ENCODE data around the gene GJD3.
"Not testable (repeated sequence)": the region's sequence is repeated elsewhere in the genome, so short reads cannot be mapped to it uniquely, and the experiment has no call there.

The GJD3 gene

DNA sequence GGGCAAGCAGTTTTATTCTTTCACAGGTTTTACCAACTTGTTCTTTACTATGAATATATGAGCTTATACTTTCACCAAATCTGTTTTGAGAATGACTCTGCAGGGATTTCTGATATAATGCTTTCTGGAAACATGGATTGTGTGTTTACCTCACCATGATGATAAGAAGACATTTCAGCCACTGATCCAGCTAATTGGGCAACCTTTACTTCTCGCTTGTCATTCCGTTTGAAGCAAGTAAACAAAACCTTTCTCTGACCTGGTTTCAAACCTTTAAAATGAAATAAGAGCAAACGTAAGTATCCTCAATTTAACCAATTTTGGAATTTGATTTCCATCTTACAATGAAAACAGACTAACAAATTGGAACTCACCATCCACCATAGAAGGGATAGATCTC, 39.5 kb upstream of the GJD3 start:
- H3K9me3 Mint-ChIP-seq: no peaks in the 10 kb centered on the region
- TF ChIP-seq, protein P1, sequence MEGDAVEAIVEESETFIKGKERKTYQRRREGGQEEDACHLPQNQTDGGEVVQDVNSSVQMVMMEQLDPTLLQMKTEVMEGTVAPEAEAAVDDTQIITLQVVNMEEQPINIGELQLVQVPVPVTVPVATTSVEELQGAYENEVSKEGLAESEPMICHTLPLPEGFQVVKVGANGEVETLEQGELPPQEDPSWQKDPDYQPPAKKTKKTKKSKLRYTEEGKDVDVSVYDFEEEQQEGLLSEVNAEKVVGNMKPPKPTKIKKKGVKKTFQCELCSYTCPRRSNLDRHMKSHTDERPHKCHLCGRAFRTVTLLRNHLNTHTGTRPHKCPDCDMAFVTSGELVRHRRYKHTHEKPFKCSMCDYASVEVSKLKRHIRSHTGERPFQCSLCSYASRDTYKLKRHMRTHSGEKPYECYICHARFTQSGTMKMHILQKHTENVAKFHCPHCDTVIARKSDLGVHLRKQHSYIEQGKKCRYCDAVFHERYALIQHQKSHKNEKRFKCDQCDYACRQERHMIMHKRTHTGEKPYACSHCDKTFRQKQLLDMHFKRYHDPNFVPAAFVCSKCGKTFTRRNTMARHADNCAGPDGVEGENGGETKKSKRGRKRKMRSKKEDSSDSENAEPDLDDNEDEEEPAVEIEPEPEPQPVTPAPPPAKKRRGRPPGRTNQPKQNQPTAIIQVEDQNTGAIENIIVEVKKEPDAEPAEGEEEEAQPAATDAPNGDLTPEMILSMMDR (IDR thresholded peaks at IDR 0.05; ENCODE audit: unreplicated experiment in 3 of 3): no peak
- H3K27ac Mint-ChIP-seq: no peak overlapping the region
- no peak overlapping the region for H3K4me3 Mint-ChIP-seq
- no peaks in the 10 kb centered on the region for H3K4me1 Mint-ChIP-seq
- no peaks in the 10 kb centered on the region for H3K27me3 Mint-ChIP-seq (ENCODE audit: low read depth)
- peaks cover 39% of the 10 kb centered on the region for H3K36me3 Mint-ChIP-seq (ENCODE audit: low read depth)

DNA sequence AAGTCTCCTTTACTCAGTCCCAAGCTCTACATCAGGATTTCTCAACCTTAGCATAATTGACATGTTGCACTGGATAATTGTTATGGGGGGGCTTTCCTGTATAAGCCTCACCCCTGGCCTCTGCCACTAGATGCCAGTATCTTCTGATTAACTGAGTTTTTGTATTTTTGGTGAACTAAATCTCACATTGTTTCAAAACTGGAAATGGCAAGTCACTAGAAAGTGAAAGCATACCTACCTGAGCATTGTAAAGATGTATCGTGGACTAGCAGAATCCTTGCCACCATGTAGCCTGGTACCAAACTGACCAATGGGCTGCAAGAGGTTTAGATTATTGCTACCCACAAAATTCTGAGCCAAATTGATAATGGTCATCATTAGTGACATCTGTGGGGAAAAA, 38.1 kb upstream of the GJD3 start:
- peaks cover 49% of the 10 kb centered on the region for H3K36me3 Mint-ChIP-seq (ENCODE audit: low read depth)
- H3K9me3 Mint-ChIP-seq: no peaks in the 10 kb centered on the region
- no peaks in the 10 kb centered on the region for H3K4me1 Mint-ChIP-seq
- no peak overlapping the region for H3K4me3 Mint-ChIP-seq
- TF ChIP-seq, protein P1 (IDR thresholded peaks at IDR 0.05; ENCODE audit: unreplicated experiment in 3 of 3): no peak
- H3K27ac Mint-ChIP-seq: no peak overlapping the region
- no peaks in the 10 kb centered on the region for H3K27me3 Mint-ChIP-seq (ENCODE audit: low read depth)

DNA sequence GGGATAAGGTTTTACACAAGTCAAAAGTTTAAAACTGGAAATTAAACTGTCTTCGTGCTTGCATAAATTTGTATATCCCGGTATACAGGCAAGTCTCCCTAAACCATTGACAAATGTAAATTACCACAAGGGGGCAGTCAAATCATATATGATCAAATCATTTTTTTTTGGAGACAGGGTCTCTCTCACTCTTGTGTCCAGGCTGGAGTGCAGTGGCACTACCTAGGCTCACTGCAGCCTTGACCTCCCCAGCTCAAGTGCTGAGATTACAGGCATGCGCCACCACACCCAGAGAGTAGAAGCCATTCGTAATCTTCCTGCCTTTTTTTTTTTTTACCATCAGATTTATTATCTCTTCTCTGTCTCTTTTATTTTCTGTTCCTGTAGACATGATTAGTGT, 34.6 kb upstream of the GJD3 start:
- Mint-ChIP-seq H3K4me1 (no peaks in the 10 kb centered on the region), H3K27ac (peak overlapping the region; percentile 16 to 31 (median 19)), H3K4me3 (no peak overlapping the region), H3K9me3 (no peaks in the 10 kb centered on the region), H3K36me3 (ENCODE audit: low read depth) (peaks cover 51% of the 10 kb centered on the region), H3K27me3 (ENCODE audit: low read depth) (no peaks in the 10 kb centered on the region)
- TF ChIP-seq, protein P1 (IDR thresholded peaks at IDR 0.05; ENCODE audit: unreplicated experiment in 3 of 3): peak; percentile 54 to 64 (median 54)

DNA sequence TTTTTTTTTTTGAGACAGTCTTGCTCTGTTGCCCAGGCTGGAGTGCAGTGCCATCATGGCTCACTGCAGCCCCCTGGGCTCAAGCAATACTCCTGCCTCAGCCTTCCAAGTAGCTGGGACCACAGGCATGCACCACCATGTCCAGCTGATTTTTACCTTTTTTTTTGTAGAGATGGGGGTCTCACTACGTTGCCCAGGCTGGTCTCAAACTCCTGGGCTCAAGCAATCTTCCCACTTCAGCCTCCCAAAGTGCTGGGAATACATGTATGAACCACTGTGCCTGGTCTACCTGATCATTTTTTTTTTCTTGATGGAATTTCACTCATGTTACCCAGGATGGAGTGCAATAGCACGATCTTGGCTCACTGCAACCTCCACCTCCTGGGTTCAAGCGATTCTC, 22.0 kb upstream of the GJD3 start:
- H3K27ac Mint-ChIP-seq; H3K9me3 Mint-ChIP-seq; H3K4me3 Mint-ChIP-seq; H3K4me1 Mint-ChIP-seq; H3K27me3 Mint-ChIP-seq (ENCODE audit: low read depth): not testable (repeated sequence)
- peaks cover 20% of the 10 kb centered on the region for H3K36me3 Mint-ChIP-seq (ENCODE audit: low read depth)

DNA sequence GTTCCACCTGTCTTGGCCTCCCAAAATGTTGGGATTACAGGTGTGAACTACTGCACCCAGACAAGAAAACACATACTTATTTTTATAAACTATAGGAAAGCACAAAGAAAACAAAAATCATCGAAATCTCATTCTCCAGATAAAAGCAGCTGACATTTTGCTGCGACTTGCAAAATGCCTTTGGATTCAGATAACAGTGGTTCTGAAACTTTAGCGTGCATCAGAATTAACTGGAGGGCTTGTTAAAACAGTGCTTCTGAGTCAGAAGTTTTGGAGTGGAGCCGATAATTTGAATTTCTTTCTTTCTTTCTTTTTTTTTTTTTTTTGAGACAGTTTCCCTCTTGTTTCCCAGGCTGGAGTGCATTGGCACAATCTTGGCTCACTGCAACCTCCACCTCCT, 17.7 kb upstream of the GJD3 start:
- no peaks in the 10 kb centered on the region for H3K36me3 Mint-ChIP-seq (ENCODE audit: low read depth)
- H3K27me3 Mint-ChIP-seq (ENCODE audit: low read depth): no peaks in the 10 kb centered on the region
- no peaks in the 10 kb centered on the region for H3K4me1 Mint-ChIP-seq
- TF ChIP-seq, protein P1 (IDR thresholded peaks at IDR 0.05; ENCODE audit: unreplicated experiment in 3 of 3): no peak
- H3K9me3 Mint-ChIP-seq: no peaks in the 10 kb centered on the region
- H3K4me3 Mint-ChIP-seq: no peak overlapping the region
- H3K27ac Mint-ChIP-seq: no peak overlapping the region

DNA sequence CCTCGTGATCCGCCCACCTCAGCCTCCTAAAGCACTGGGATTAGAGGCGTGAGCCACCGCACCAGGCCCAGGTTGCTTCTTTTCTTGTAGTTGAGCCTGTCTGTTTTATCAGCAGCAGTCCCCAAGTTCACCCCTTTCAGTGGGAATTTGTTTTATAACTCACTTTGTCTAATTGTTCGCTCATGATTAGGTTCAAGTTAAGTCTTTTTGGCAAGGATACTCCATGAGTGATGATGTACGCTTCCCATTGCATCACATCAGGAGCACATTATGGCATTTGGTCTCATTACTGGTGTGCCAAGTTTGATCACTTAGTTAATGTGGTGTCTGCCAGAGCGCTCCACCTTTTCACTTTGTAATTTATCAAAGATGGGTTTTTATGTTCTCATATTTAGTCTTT, 14.4 kb upstream of the GJD3 start:
- no peaks in the 10 kb centered on the region for H3K9me3 Mint-ChIP-seq
- H3K36me3 Mint-ChIP-seq (ENCODE audit: low read depth): no peaks in the 10 kb centered on the region

More for the DNA sequence above, 14.4 kb upstream of the GJD3 start:
- no peak overlapping the region for H3K4me3 Mint-ChIP-seq
- no peaks in the 10 kb centered on the region for H3K4me1 Mint-ChIP-seq
- TF ChIP-seq, protein P1 (IDR thresholded peaks at IDR 0.05; ENCODE audit: unreplicated experiment in 3 of 3): no peak
- H3K27me3 Mint-ChIP-seq (ENCODE audit: low read depth): no peaks in the 10 kb centered on the region
- no peak overlapping the region for H3K27ac Mint-ChIP-seq

All from nephron (organoid).